Measurements from ENCODE around the gene PCGF3. TPM values are rescaled to one million over a fixed set of nuclear protein-coding genes. Genes with fewer than 3 reads are reported as not detected.

Gene PCGF3
- total and polyA plus RNA-seq, 5 donors = 25.0 to 30.1 (median 27.1) TPM

DNA sequence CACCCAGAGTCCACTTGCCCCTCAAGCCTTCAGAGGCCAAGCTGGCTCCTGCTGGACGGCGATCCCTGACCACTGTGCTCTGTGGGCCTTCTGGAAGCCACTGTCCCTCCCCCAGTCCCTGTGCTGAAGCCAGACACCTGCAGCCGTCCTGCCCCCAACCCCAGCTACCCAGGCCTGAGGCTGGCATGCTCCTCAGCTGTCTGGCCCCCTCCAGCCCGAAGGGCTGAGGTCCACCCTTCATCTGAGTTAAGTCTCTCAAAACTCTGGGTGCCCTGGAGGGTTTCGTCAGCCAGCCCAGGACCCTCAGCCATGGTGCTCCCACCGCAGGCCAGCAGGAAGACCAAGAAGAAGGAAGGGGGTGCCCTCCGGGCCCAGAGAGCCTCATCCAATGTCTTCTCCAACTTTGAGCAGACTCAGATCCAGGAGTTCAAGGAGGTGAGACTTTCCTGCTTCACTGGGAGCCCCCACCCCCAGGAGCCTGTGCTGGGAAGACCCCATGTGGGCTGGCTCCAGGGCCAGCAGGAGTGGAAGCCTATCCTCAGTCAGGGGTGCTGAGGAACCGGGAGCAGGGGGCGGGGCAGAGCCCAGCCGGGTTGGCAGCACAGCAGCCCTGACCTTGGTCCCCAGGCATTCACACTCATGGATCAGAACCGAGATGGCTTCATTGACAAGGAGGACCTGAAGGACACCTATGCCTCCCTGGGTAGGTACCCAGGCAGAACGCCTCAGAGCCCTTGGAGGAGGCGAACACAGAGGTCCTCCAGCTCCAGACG lies 27.1 kb upstream of the PCGF3 start:
- ATAC-seq (no peak), DNase-seq (peak in 1 of 3 donors; percentile 46)
- H3K4me1 ChIP-seq (ENCODE audit: control insufficient read depth, insufficient read depth, low read length) = peaks cover 2% of the 10 kb centered on the region
- no peak overlapping the region for H3K27ac ChIP-seq (ENCODE audit: low read length)
- WGBS = 72% methylated on average over 14 of the region's 14 CpGs
- no peaks in the 10 kb centered on the region for H3K9me3 ChIP-seq (ENCODE audit: control insufficient read depth, low read length)
- no peaks in the 10 kb centered on the region for H3K27me3 ChIP-seq (ENCODE audit: control insufficient read depth, insufficient read depth)
- no peak overlapping the region for H3K4me3 ChIP-seq (ENCODE audit: low read length)
- intact Hi-C loops (cut with DNase I) = no loop called here

GRCh38 chr4:679104-679481 lies 26.5 kb upstream of the PCGF3 start:
- H3K27ac ChIP-seq (ENCODE audit: low read length) = no peak overlapping the region
- 80% methylated on average over 13 of the region's 13 CpGs for WGBS
- intact Hi-C loops (cut with DNase I) = no loop called here
- no peaks in the 10 kb centered on the region for H3K9me3 ChIP-seq (ENCODE audit: control insufficient read depth, low read length)
- H3K4me1 ChIP-seq (ENCODE audit: control insufficient read depth, insufficient read depth, low read length) = peaks cover 2% of the 10 kb centered on the region
- H3K27me3 ChIP-seq (ENCODE audit: control insufficient read depth, insufficient read depth) = no peaks in the 10 kb centered on the region
- no peak overlapping the region for H3K4me3 ChIP-seq (ENCODE audit: low read length)
- ATAC-seq = no peak
- DNase-seq = peak in 1 of 3 donors; percentile 53

GRCh38 chr4:679629-680028 lies 26.0 kb upstream of the PCGF3 start:
- intact Hi-C loops (cut with DNase I) = no loop called here
- H3K27ac ChIP-seq (ENCODE audit: low read length) = no peak overlapping the region
- H3K4me1 ChIP-seq (ENCODE audit: control insufficient read depth, insufficient read depth, low read length) = peaks cover 2% of the 10 kb centered on the region
- DNase-seq = peak in 1 of 3 donors; percentile 44
- no peak for ATAC-seq
- no peak overlapping the region for H3K4me3 ChIP-seq (ENCODE audit: low read length)
- H3K9me3 ChIP-seq (ENCODE audit: control insufficient read depth, low read length) = no peaks in the 10 kb centered on the region
- WGBS = 82% methylated on average over 11 of the region's 11 CpGs
- no peaks in the 10 kb centered on the region for H3K27me3 ChIP-seq (ENCODE audit: control insufficient read depth, insufficient read depth)

DNA sequence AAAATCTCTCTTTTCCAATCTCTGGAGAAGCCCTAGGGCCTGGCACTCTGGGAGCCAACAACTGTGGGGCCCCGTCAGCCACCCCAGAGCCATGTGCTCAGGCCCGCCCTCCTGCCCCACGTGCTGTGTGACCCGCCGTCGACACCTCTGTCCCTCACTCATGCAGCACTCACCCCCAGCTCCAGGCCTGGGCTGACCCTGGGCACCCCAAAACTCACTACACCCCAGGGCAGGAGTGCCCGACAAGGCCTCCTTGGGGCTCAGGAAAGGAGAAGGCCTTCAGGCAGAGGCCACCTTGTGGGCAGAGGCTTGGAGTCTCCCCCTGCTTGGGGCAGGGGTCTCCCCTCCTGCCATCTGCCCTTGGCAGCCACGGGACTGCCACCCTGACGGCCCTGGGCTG lies 25.5 kb upstream of the PCGF3 start:
- intact Hi-C loops (cut with DNase I) = no loop called here
- 82% methylated on average over 9 of the region's 9 CpGs for whole genome bisulfite sequencing
- peak in 1 of 3 donors; percentile 54 for DNase-seq

DNA sequence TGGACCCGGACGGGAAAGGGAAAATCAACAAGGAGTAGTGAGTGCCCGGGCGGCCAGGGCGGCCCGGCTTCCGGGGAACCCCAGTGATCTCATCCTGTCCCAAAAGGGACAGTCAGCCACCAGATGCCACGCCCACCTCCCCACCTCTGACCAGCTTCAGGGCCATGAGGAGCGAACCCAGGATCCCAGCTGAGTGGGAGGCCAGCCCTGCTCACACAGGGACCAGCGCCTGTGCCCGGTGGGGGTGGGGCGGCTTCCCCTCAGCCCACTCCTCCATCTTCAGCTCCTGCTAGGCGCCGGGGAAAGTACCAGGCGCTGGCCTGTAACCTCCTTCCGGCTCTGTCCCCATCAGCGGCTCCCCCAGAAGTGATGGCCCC lies 25.1 kb upstream of the PCGF3 start:
- peak overlapping the region; percentile 30 for H3K4me3 ChIP-seq (ENCODE audit: low read length)
- H3K27me3 ChIP-seq (ENCODE audit: control insufficient read depth, insufficient read depth) = no peaks in the 10 kb centered on the region
- no peak for ATAC-seq
- DNase-seq = peak in 2 of 3 donors; percentile 69 to 77
- WGBS = 52% methylated on average over 17 of the region's 17 CpGs
- intact Hi-C loops (cut with DNase I) = no loop called here
- H3K4me1 ChIP-seq (ENCODE audit: control insufficient read depth, insufficient read depth, low read length) = peaks cover under 1% of the 10 kb centered on the region
- no peaks in the 10 kb centered on the region for H3K9me3 ChIP-seq (ENCODE audit: control insufficient read depth, low read length)
- no peak overlapping the region for H3K27ac ChIP-seq (ENCODE audit: low read length)

More for the DNA sequence above, 25.5 kb upstream of the PCGF3 start:
- no peaks in the 10 kb centered on the region for H3K27me3 ChIP-seq (ENCODE audit: control insufficient read depth, insufficient read depth)
- no peaks in the 10 kb centered on the region for H3K9me3 ChIP-seq (ENCODE audit: control insufficient read depth, low read length)
- no peak overlapping the region for H3K27ac ChIP-seq (ENCODE audit: low read length)
- peaks cover 2% of the 10 kb centered on the region for H3K4me1 ChIP-seq (ENCODE audit: control insufficient read depth, insufficient read depth, low read length)
- no peak overlapping the region for H3K4me3 ChIP-seq (ENCODE audit: low read length)
- ATAC-seq = no peak

- Histone ChIP-seq H3K4me3 (ENCODE audit: low read length) (peak overlapping the region; percentile 30), H3K4me1 (ENCODE audit: control insufficient read depth, insufficient read depth, low read length) (no peaks in the 10 kb centered on the region), H3K27me3 (ENCODE audit: control insufficient read depth, insufficient read depth) (no peaks in the 10 kb centered on the region), H3K9me3 (ENCODE audit: control insufficient read depth, low read length) (no peaks in the 10 kb centered on the region), H3K27ac (ENCODE audit: low read length) (no peak overlapping the region)
- WGBS = 6% methylated on average over 51 of the region's 62 CpGs
- intact Hi-C loops (cut with DNase I) = no loop called here
- peak; percentile 30 to 43 for ATAC-seq
- peak; percentile 77 to 89 (median 88) for DNase-seq
These were observed 24.5 kb upstream of the PCGF3 start for GRCh38 chr4:680928-681645.

DNA sequence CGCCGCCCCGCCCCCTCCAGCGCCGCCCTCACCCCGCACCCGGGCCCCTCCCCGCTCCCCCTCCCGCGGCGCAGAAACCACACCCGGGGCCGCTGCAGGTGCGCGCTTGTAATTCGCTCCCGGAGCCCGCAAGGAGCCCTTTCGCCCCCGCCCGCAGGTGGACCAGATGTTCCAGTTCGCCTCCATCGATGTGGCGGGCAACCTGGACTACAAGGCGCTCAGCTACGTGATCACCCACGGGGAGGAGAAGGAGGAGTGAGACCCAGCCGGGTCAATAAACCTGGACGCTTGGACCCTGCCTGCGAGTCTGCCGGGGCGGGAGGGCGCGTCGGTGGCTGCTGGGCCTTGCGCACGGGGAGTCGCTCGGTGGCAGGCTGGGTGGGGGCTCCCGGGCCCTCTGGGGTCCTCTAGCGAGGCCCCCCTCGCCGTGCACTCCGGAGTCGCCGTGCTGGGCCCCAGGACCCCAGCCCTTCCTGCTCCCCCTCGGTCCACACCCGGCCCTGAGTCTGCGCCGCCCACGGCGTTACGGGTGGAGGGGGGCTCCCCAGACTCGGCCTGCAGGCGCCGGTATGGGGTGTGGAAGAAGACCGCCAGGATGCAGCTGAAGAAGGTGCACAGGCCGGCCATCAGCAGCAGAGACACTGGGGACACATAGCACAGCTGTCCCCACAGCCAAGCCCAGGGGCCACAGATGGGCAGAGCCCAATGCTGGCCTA lies 23.7 kb upstream of the PCGF3 start:
- Histone ChIP-seq H3K4me1 (ENCODE audit: control insufficient read depth, insufficient read depth, low read length) (no peaks in the 10 kb centered on the region), H3K9me3 (ENCODE audit: control insufficient read depth, low read length) (no peaks in the 10 kb centered on the region), H3K4me3 (ENCODE audit: low read length) (no peak overlapping the region), H3K27ac (ENCODE audit: low read length) (no peak overlapping the region), H3K27me3 (ENCODE audit: control insufficient read depth, insufficient read depth) (no peaks in the 10 kb centered on the region)
- ATAC-seq = no peak
- WGBS = 85% methylated on average over 55 of the region's 58 CpGs
- DNase-seq = peak in 2 of 3 donors; percentile 74 to 80
- intact Hi-C loops (cut with DNase I) = no loop called here

DNA sequence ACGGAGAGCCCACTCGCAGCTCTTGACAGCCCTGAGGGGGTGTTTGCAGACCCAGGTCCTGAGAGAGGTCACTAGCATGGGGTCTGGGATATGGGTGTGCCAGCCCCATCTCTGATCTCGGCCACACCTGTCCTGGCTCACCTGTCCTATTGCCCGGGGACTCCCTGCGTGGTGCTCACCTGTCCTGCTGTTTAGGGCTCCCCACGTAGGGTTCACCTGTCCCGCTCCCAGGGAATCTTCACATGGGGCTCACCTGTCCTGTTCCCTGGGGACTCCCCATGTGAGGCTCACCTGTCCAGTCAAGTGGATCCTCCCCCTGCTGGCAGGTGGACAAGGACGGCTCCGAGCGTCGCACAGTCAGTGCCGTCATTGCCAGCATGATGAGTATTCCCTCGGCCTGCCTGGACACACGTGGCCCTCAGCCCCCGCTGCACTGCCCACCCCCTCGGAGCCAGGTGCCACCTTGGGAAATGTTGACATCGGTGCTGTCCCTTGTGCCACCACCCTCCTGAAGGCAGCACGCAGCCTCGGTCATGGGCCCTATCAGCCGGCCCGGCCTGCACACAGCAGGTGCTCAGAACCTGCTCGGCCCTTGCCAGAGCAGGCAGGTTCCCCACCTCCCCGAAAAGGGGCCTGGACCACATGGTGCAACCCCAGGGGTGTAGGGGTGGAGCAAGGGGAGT lies 23.0 kb upstream of the PCGF3 start:
- Histone ChIP-seq H3K27me3 (ENCODE audit: control insufficient read depth, insufficient read depth) (no peaks in the 10 kb centered on the region), H3K4me3 (ENCODE audit: low read length) (no peak overlapping the region), H3K9me3 (ENCODE audit: control insufficient read depth, low read length) (no peaks in the 10 kb centered on the region), H3K4me1 (ENCODE audit: control insufficient read depth, insufficient read depth, low read length) (peaks cover under 1% of the 10 kb centered on the region), H3K27ac (ENCODE audit: low read length) (no peak overlapping the region)
- WGBS = 92% methylated on average over 23 of the region's 23 CpGs
- ATAC-seq = no peak
- intact Hi-C loops (cut with DNase I) = no loop called here
- peak in 2 of 3 donors; percentile 57 for DNase-seq

DNA sequence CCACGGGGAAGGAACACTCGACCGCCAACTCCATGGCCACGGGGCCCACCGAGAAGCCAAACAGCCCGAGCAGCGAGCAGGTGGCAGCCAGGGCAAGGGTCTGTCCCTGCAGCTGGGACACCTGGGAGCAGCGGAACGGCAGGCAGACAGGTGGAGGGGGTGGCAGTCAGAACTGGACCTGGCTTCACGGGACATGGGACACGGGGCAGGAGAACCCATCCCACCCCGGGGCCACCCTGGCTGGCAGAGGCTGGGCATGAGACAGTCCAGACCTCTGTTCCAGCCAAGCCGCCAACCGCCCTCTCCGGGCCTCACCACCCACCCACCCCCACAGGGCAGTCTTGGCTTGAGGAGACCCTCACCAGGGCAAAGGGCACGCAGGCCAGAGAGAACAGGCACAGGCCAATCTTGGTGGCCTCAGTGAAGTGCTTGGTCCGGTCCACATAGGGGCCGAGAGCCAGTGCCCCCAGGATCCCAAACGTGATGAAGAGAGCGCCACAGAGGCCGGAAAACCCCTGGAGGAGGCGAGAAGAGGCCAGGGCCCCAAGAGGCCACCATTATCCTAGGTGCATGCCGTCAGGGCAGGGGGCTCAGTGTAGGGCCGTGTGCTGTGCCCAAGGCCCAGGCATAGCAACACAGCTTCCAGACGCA lies 22.3 kb upstream of the PCGF3 start:
- Histone ChIP-seq H3K4me3 (ENCODE audit: low read length) (no peak overlapping the region), H3K27me3 (ENCODE audit: control insufficient read depth, insufficient read depth) (no peaks in the 10 kb centered on the region), H3K4me1 (ENCODE audit: control insufficient read depth, insufficient read depth, low read length) (peaks cover 6% of the 10 kb centered on the region), H3K27ac (ENCODE audit: low read length) (no peak overlapping the region), H3K9me3 (ENCODE audit: control insufficient read depth, low read length) (no peaks in the 10 kb centered on the region)
- intact Hi-C loops (cut with DNase I) = no loop called here
- 79% methylated on average over 25 of the region's 25 CpGs for WGBS
- DNase-seq (peak in 2 of 3 donors; percentile 64 to 71), ATAC-seq (no peak)

DNA sequence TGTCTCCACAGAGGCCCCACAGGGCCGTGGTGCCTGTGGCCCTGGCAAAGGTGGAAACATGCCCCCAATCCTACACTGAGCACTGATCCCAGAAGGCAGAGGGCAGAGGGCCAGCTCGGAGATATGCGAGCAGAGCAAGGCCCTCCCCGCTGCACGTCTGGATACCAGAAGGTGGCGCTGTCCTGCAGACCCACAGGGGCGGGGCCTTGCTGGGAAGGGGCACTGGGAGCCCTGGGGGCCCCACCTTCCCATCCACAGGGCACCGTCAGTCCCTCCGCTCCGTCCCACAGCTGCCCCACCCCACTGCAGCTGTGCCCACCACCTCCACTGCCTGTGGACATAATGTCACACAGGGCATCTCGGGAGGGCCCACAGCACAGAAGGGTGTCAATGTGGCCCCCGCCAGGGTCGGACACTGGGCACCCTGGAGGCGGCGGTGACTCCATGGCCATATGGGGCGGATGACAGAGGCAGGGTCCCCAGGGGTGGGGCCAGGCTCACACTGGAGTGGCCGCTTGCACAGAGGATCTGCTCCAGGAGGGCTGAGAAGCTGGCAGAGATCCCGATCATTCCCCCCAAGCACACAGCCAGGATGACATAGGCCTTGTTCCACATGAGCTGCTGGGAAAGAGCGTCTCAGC lies 21.5 kb upstream of the PCGF3 start:
- DNase-seq (peak; percentile 84 to 92 (median 88)), ATAC-seq (peak; percentile 6 to 13)
- Histone ChIP-seq H3K27ac (ENCODE audit: low read length) (no peak overlapping the region), H3K9me3 (ENCODE audit: control insufficient read depth, low read length) (no peaks in the 10 kb centered on the region), H3K4me1 (ENCODE audit: control insufficient read depth, insufficient read depth, low read length) (peaks cover 9% of the 10 kb centered on the region), H3K27me3 (ENCODE audit: control insufficient read depth, insufficient read depth) (no peaks in the 10 kb centered on the region), H3K4me3 (ENCODE audit: low read length) (no peak overlapping the region)
- WGBS = 43% methylated on average over 19 of the region's 19 CpGs
- intact Hi-C loops (cut with DNase I) = no loop called here

Data from right cardiac atrium (tissue), 5 donors.